B cell (primary cell): ENCODE results near the gene KCNH5. TPM values are rescaled to one million over a fixed set of nuclear protein-coding genes. Genes with fewer than 3 reads are reported as not detected.

Experiments
- ATAC-seq: fragments of 200-7000 bp; cut with Tn5 transposase; one replicate; pipeline ENCODE4 v1.10.0; 2021; ENCODE audit warnings: low read depth, mild to moderate bottlenecking, moderate number of reproducible peaks, moderate library complexity
- CTCF ChIA-PET: fragments of 350-600 bp; sonication (Branson Sonifier 250); formaldehyde crosslinking; loops from one replicate; lab custom pipeline; 2021; ENCODE audit warnings: antibody characterized with exemption, inconsistent platforms; lab: Charles Lee
- POLR2A ChIA-PET: fragments of 350-600 bp; sonication (Branson Sonifier 250); formaldehyde crosslinking; loops from one replicate; lab custom pipeline; 2021; ENCODE audit warnings: antibody characterized with exemption; lab: Charles Lee
- DNase-seq: peaks from one replicate; pipeline ENCODE4 v3.0.0; 2013
- H2AFZ ChIP-seq: 2 replicates; pipeline ENCODE4 v1.6.1; 2012; ENCODE audit warnings: mild to moderate bottlenecking, low read depth, low read length; ENCODE audit not compliant: insufficient read depth, poor library complexity, severe bottlenecking
- H3K27ac ChIP-seq, 2 donors: 1 replicate in 1 of 2; 2 replicates in 1 of 2; pipeline ENCODE4 v1.5.1; 2012 to 2013; ENCODE audit warnings: low read length in 2 of 2, mild to moderate bottlenecking in 2 of 2, moderate library complexity in 1 of 2
- H3K27me3 ChIP-seq, 4 experiments: fragments of 200-600 bp in 1 of 4; sonication (generic) in 1 of 4; replicated peaks in 1 of 4; 1 replicate in 2 of 4; 2 replicates in 2 of 4; pipeline versions ENCODE4 v1.6.1 to v1.7.0; 2013 to 2016; ENCODE audit warnings: low read length in 3 of 4, mild to moderate bottlenecking in 2 of 4, mixed read lengths in 1 of 4, moderate library complexity in 1 of 4; ENCODE audit not compliant: insufficient read depth in 4 of 4, control insufficient read depth in 3 of 4; ENCODE audit errors: control extremely low read depth in 1 of 4
- H3K36me3 ChIP-seq, 2 experiments: replicated peaks in 1 of 2; 1 replicate in 1 of 2; 2 replicates in 1 of 2; pipeline versions ENCODE4 v1.6.1 to v1.7.1; 2013; ENCODE audit warnings: low read length in 1 of 2; ENCODE audit not compliant: insufficient read depth in 2 of 2, control insufficient read depth in 1 of 2; ENCODE audit errors: control extremely low read depth in 1 of 2, extremely low read depth in 1 of 2
- H3K4me1 ChIP-seq, 2 donors: fragments of 200-600 bp in 1 of 2; sonication (generic) in 1 of 2; 1 replicate in 1 of 2; 2 replicates in 1 of 2; pipeline versions ENCODE4 v1.5.1 to v1.6.1; 2013 to 2017; ENCODE audit warnings: low read length in 2 of 2; ENCODE audit not compliant: control insufficient read depth in 2 of 2, insufficient read depth in 2 of 2
- H3K4me2 ChIP-seq: replicated peaks from 2 replicates; pipeline ENCODE3; 2012; ENCODE audit warnings: mild to moderate bottlenecking, low read depth, low read length; ENCODE audit not compliant: poor library complexity, severe bottlenecking
- H3K4me3 ChIP-seq, 5 experiments: fragments of 200-600 bp in 1 of 5; sonication (generic) in 1 of 5; 1 replicate in 3 of 5; 2 replicates in 2 of 5; pipeline versions ENCODE4 v1.5.1 to v1.7.0; 2011 to 2016; ENCODE audit warnings: low read length in 4 of 5, mild to moderate bottlenecking in 4 of 5, low read depth in 2 of 5, control low read depth in 1 of 5, moderate library complexity in 1 of 5; ENCODE audit not compliant: insufficient read depth in 1 of 5; ENCODE audit errors: control extremely low read depth in 1 of 5, extremely low read depth in 1 of 5
- H3K79me2 ChIP-seq: fragments of 200-600 bp; sonication (generic); one replicate; pipeline ENCODE4 v1.6.0; 2016; ENCODE audit warnings: low read length; ENCODE audit not compliant: control insufficient read depth, insufficient read depth
- H3K9ac ChIP-seq: fragments of 200-600 bp; sonication (generic); 2 replicates; pipeline ENCODE4 v1.6.1; 2017; ENCODE audit warnings: mild to moderate bottlenecking, low read length, moderate library complexity
- H3K9me3 ChIP-seq, 3 donors: one replicate each; pipeline versions ENCODE4 v1.6.1 to v1.7.1; 2013; ENCODE audit warnings: low read length in 2 of 3; ENCODE audit not compliant: control insufficient read depth in 2 of 3, insufficient read depth in 1 of 3; ENCODE audit errors: control extremely low read depth in 1 of 3
- H4K20me1 ChIP-seq: 2 replicates; pipeline ENCODE4 v1.6.0; 2012; ENCODE audit warnings: mild to moderate bottlenecking, low read length; ENCODE audit not compliant: insufficient read depth, control insufficient read depth, poor library complexity, severe bottlenecking
- H3K27ac Mint-ChIP-seq: one replicate; pipeline ENCODE4 v1.8.0; 2021; ENCODE audit warnings: mixed read lengths
- H3K27me3 Mint-ChIP-seq: one replicate; pipeline ENCODE4 v1.8.0; 2021; ENCODE audit warnings: mixed read lengths
- H3K4me1 Mint-ChIP-seq: one replicate; pipeline ENCODE4 v1.8.0; 2021; ENCODE audit warnings: mixed read lengths
- H3K4me3 Mint-ChIP-seq: one replicate; pipeline ENCODE4 v1.8.0; 2021; ENCODE audit warnings: mixed read lengths
- H3K9me3 Mint-ChIP-seq: one replicate; pipeline ENCODE4 v1.8.0; 2022; ENCODE audit warnings: mixed read lengths; ENCODE audit not compliant: insufficient read depth
- CTCF ChIP-seq: fragments of 200-600 bp; IDR thresholded peaks from one replicate; pipeline ENCODE4 v1.8.0; 2022; ENCODE audit warnings: antibody characterized with exemption, mild to moderate bottlenecking
- EZH2 ChIP-seq: IDR thresholded peaks from 2 replicates; pipeline ENCODE4 v1.6.1; 2012; ENCODE audit warnings: borderline replicate concordance, low read depth, mild to moderate bottlenecking, moderate library complexity, low read length; ENCODE audit not compliant: insufficient read depth, poor library complexity, severe bottlenecking
- WGBS: methylation state at CpG from one replicate; pipeline ENCODE4 v1.1.5; 2013; ENCODE audit warnings: missing lambda C conversion rate; ENCODE audit not compliant: insufficient coverage; 5-methylcytosine and 5-hydroxymethylcytosine counted together
- intact Hi-C: fragments of 100-400 bp; cut with micrococcal nuclease; formaldehyde crosslinking; loops from one replicate; pipeline ENCODE4 v1.10.0; 2022
- polyA plus RNA-seq: library from polyadenylated mRNA; depleted of rRNA; stranded (reverse); fragments of >200 nt; gene quantifications from 2 replicates; pipeline ENCODE4 v1.2.3, GENCODE V29; 2012
- total RNA-seq, 2 donors: library from RNA; stranded (reverse); fragments of 120-200 nt in 1 of 2; gene quantifications; 1 replicate in 1 of 2; 2 replicates in 1 of 2; pipeline versions ENCODE4 v1.2.3 to v1.2.4, GENCODE V29; 2013 to 2022

Gene KCNH5
- total and polyA plus RNA-seq, 2 donors (not counting 1 experiment from before 2014, with no cell fraction given) = not detected

- ATAC-seq (no peak), DNase-seq (no peak)
- no peaks in the 10 kb centered on the region for H4K20me1 ChIP-seq
- no peak overlapping the region for H3K27ac Mint-ChIP-seq
- no peak overlapping the region for H3K4me3 ChIP-seq
- no peaks in the 10 kb centered on the region for H3K4me1 ChIP-seq
- intact Hi-C loops = no loop called here
- no peaks in the 10 kb centered on the region for H3K79me2 ChIP-seq
- CTCF ChIA-PET = no interaction called here
- no peaks in the 10 kb centered on the region for H3K9me3 ChIP-seq
- H3K36me3 ChIP-seq = no peaks in the 10 kb centered on the region
- peaks cover 3% of the 10 kb centered on the region for H3K9me3 Mint-ChIP-seq
- no peaks in the 10 kb centered on the region for H3K4me1 Mint-ChIP-seq
- no peak overlapping the region for H3K9ac ChIP-seq
- no peak overlapping the region for H3K27ac ChIP-seq
- POLR2A ChIA-PET = no interaction called here
- no peak overlapping the region for H2AFZ ChIP-seq
- H3K4me2 ChIP-seq = no peak overlapping the region
- no peaks in the 10 kb centered on the region for H3K27me3 ChIP-seq
- TF ChIP-seq CTCF (no peak), EZH2 (no peak)
- no peak overlapping the region for H3K4me3 Mint-ChIP-seq
- no peaks in the 10 kb centered on the region for H3K27me3 Mint-ChIP-seq
- whole genome bisulfite sequencing = 88% methylated on average over 1 of the region's 2 CpGs
Observed at GRCh38 chr14:62687818-62688217, 357.4 kb downstream of the KCNH5 start.

GRCh38 chr14:62684376-62684775, 360.9 kb downstream of the KCNH5 start:
- no peak overlapping the region for H3K27ac Mint-ChIP-seq
- CTCF ChIA-PET = no interaction called here

More at GRCh38 chr14:62684376-62684775, 360.9 kb downstream of the KCNH5 start:
- H3K79me2 ChIP-seq = no peaks in the 10 kb centered on the region
- no peaks in the 10 kb centered on the region for H3K36me3 ChIP-seq
- Mint-ChIP-seq H3K4me1 (no peaks in the 10 kb centered on the region), H3K9me3 (peaks cover 3% of the 10 kb centered on the region), H3K4me3 (no peak overlapping the region), H3K27me3 (no peaks in the 10 kb centered on the region)
- no peaks in the 10 kb centered on the region for H3K9me3 ChIP-seq
- WGBS = no CpG with 5 or more reads among the region's 2 CpGs
- no peak for TF ChIP-seq CTCF
- TF ChIP-seq EZH2 = no peak
- H3K4me2 ChIP-seq = no peak overlapping the region
- H3K27ac ChIP-seq = no peak overlapping the region
- ATAC-seq (no peak), DNase-seq (no peak)
- POLR2A ChIA-PET = no interaction called here
- H2AFZ ChIP-seq = no peak overlapping the region
- intact Hi-C loops = no loop called here
- H3K9ac ChIP-seq = no peak overlapping the region
- no peaks in the 10 kb centered on the region for H4K20me1 ChIP-seq
- H3K4me3 ChIP-seq = no peak overlapping the region
- no peaks in the 10 kb centered on the region for H3K27me3 ChIP-seq
- no peaks in the 10 kb centered on the region for H3K4me1 ChIP-seq
